Keratinocyte (primary cell): ENCODE results near the gene PLBD2. TPM values are rescaled to one million over a fixed set of nuclear protein-coding genes. Genes with fewer than 3 reads are reported as not detected.

Experiments used
- DNase-seq: peaks from one replicate; pipeline ENCODE4 v3.0.0-alpha.2; 2011; ENCODE audit warnings: low read depth, missing footprints, low spot score
- FAIRE-seq: peaks from 2 replicates; lab custom pipeline; 2011; peaks lifted over from hg19 to GRCh38; lab: Jason Lieb, UNC
- H2AFZ ChIP-seq: 2 replicates; pipeline ENCODE4 v1.6.0; 2012; ENCODE audit warnings: low read length, control low read depth, inconsistent platforms; ENCODE audit not compliant: control insufficient read depth
- H3K27ac ChIP-seq: 2 replicates; pipeline ENCODE4 v1.5.1; 2011; ENCODE audit warnings: low read length; ENCODE audit not compliant: control insufficient read depth, insufficient read depth
- H3K27me3 ChIP-seq: 3 replicates; pipeline ENCODE4 v1.6.0; 2011; ENCODE audit warnings: low read length; ENCODE audit not compliant: control insufficient read depth, insufficient read depth; ENCODE audit errors: extremely low read depth
- H3K36me3 ChIP-seq, 2 experiments: 2 replicates in 1 of 2; 3 replicates in 1 of 2; pipeline ENCODE4 v1.5.1; 2011; ENCODE audit warnings: low read length in 2 of 2, mild to moderate bottlenecking in 1 of 2; ENCODE audit not compliant: control insufficient read depth in 2 of 2, insufficient read depth in 2 of 2; ENCODE audit errors: extremely low read depth in 1 of 2
- H3K4me1 ChIP-seq: 3 replicates; pipeline ENCODE4 v1.5.1; 2011; ENCODE audit warnings: low read length; ENCODE audit not compliant: control insufficient read depth, insufficient read depth; ENCODE audit errors: extremely low read depth
- H3K4me2 ChIP-seq: 3 replicates; pipeline ENCODE4 v1.6.0; 2011; ENCODE audit warnings: low read depth, low read length; ENCODE audit not compliant: control insufficient read depth, insufficient read depth; ENCODE audit errors: extremely low read depth
- H3K4me3 ChIP-seq, 3 experiments: fragments of 200-600 bp in 1 of 3; sonication (generic) in 1 of 3; 2 replicates in 2 of 3; 3 replicates in 1 of 3; pipeline ENCODE4 v1.5.1; 2011 to 2016; ENCODE audit warnings: low read length in 3 of 3, mild to moderate bottlenecking in 3 of 3, control low read depth in 2 of 3, inconsistent platforms in 1 of 3, low read depth in 1 of 3, mixed read lengths in 1 of 3, mixed run types in 1 of 3, moderate library complexity in 1 of 3; ENCODE audit not compliant: control insufficient read depth in 2 of 3, insufficient read depth in 2 of 3; ENCODE audit errors: extremely low read depth in 1 of 3
- H3K79me2 ChIP-seq: 2 replicates; pipeline ENCODE4 v1.6.0; 2012; ENCODE audit warnings: low read length; ENCODE audit not compliant: control insufficient read depth, insufficient read depth
- H3K9ac ChIP-seq: 3 replicates; pipeline ENCODE4 v1.6.0; 2011; ENCODE audit warnings: low read length; ENCODE audit not compliant: control insufficient read depth, insufficient read depth; ENCODE audit errors: extremely low read depth
- H3K9me1 ChIP-seq: 3 replicates; pipeline ENCODE4 v1.6.0; 2011; ENCODE audit warnings: low read length; ENCODE audit not compliant: control insufficient read depth, insufficient read depth; ENCODE audit errors: extremely low read depth
- H3K9me3 ChIP-seq: 2 replicates; pipeline ENCODE4 v1.5.1; 2012; ENCODE audit warnings: low read depth, low read length; ENCODE audit not compliant: control insufficient read depth
- H4K20me1 ChIP-seq: 3 replicates; pipeline ENCODE4 v1.6.0; 2011; ENCODE audit warnings: low read length; ENCODE audit not compliant: control insufficient read depth, insufficient read depth; ENCODE audit errors: extremely low read depth
- EZH2 ChIP-seq: IDR thresholded peaks from one replicate; pipeline ENCODE4 v1.6.1; 2012; ENCODE audit warnings: inconsistent platforms, mild to moderate bottlenecking, low read length, moderate library complexity
- dilution Hi-C: fragments of 300-500 bp; cut with MboI; formaldehyde crosslinking; loops from one replicate; pipeline ENCODE4 v1.7.0; 2020; ENCODE audit warnings: low sequenced_read_pairs; ENCODE audit not compliant: extremely low pct_ligation_motif_present
- polyA plus RNA-seq, 5 experiments: library from polyadenylated mRNA; depleted of rRNA in 3 of 5; stranded (reverse) in 3 of 5; stranded (forward) in 1 of 5; unstranded in 1 of 5; fragments of >200 nt; gene quantifications; 1 replicate in 1 of 5; 2 replicates in 3 of 5; 3 replicates in 1 of 5; pipeline versions ENCODE4 v1.2.1 to v1.2.3, GENCODE V29; 2011 to 2012; ENCODE audit warnings: missing spikeins in 2 of 5, low read depth in 1 of 5, low replicate concordance in 1 of 5
- TF ChIP-seq, protein P1 (sequence below), 3 experiments: IDR thresholded peaks in 1 of 3; conservative IDR thresholded peaks in 1 of 3; optimal IDR thresholded peaks in 1 of 3; 2 replicates in 2 of 3; 3 replicates in 1 of 3; pipeline versions ENCODE3 to v1.5.1; 2011; ENCODE audit warnings: low read length in 3 of 3, mild to moderate bottlenecking in 3 of 3, moderate library complexity in 2 of 3, control low read depth in 1 of 3, inconsistent platforms in 1 of 3; ENCODE audit not compliant: insufficient read depth in 2 of 3; ENCODE audit errors: extremely low read depth in 1 of 3

PLBD2 gene
- polyA plus RNA-seq, 1 donor (not counting 4 experiments of a cell fraction or from before 2014, with no cell fraction given) = 12.9 TPM

DNA sequence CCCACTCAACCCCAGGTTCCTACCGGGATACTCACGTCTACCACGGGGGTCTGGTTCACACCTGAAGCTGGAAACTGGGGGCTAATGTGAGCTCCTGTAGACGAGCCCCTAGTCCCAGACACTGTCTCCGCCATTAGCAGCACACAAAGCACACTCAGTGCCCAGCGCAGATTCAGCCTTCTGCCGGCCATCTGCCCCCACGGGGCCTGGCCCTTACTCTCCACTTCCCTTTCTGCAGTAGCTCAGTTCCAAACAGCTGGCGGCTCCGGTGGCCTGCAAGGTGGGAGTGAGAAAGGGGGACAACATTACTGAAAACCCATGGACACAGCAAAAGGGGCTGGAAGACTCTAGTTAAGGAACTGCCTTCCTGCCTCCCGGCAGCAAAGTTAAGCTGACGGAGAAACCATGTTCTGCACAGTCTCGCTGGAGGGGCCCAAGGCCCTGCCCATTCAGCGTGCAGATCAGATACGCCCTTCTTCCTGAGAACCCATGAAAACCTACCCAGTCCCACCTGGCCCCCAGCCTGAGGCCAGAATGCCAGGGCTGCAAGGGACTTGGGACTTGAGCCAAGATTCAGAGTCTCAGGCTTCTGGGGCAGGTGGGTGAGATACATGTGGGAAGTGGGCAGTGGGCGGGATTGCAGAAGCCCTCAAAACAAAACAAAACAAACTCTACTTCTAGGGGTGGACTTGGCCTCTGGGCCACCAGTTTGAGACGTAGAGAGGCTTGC, 25.5 kb upstream of the PLBD2 start:
- FAIRE-seq (no peak), DNase-seq (no peak)
- Histone ChIP-seq H4K20me1 (no peaks in the 10 kb centered on the region), H3K9me1 (no peaks in the 10 kb centered on the region), H3K27me3 (no peaks in the 10 kb centered on the region), H3K36me3 (peaks cover 4 to 10% of the 10 kb centered on the region in 2 experiments), H3K4me2 (no peak overlapping the region), H2AFZ (no peak overlapping the region), H3K27ac (no peak overlapping the region), H3K79me2 (no peaks in the 10 kb centered on the region), H3K4me3 (no peak overlapping the region), H3K9ac (no peak overlapping the region), H3K9me3 (no peaks in the 10 kb centered on the region), H3K4me1 (peaks cover 5% of the 10 kb centered on the region)
- TF ChIP-seq, protein P1, sequence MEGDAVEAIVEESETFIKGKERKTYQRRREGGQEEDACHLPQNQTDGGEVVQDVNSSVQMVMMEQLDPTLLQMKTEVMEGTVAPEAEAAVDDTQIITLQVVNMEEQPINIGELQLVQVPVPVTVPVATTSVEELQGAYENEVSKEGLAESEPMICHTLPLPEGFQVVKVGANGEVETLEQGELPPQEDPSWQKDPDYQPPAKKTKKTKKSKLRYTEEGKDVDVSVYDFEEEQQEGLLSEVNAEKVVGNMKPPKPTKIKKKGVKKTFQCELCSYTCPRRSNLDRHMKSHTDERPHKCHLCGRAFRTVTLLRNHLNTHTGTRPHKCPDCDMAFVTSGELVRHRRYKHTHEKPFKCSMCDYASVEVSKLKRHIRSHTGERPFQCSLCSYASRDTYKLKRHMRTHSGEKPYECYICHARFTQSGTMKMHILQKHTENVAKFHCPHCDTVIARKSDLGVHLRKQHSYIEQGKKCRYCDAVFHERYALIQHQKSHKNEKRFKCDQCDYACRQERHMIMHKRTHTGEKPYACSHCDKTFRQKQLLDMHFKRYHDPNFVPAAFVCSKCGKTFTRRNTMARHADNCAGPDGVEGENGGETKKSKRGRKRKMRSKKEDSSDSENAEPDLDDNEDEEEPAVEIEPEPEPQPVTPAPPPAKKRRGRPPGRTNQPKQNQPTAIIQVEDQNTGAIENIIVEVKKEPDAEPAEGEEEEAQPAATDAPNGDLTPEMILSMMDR (optimal IDR thresholded peaks at IDR 0.05 in 1 of 3, IDR thresholded peaks at IDR 0.05 in 1 of 3, conservative IDR thresholded peaks at IDR 0.05 in 1 of 3; ENCODE audit: extremely low read depth in 1 of 3, insufficient read depth in 2 of 3, low read length in 3 of 3) = no peak
- TF ChIP-seq EZH2 = no peak
- dilution Hi-C loops = no loop called here

DNA sequence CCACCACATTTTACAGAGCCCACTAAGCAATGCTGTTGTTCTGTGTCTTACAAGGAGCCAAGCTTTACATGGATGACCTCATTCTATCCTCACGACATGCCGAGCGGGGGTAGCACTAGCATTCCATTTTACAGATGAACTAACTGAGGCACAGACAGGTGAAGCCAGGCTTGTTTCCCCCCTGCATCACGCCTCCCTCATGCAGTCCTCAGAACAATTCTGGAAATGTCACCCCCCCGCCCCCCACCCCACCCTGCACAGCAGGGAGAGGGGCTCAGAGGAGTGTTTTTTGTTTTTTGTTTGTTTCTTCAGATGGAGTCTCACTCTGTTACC, 25.0 kb upstream of the PLBD2 start:
- H3K4me3 ChIP-seq = peak overlapping the region in 1 of 3 experiments; percentile 85
- no peaks in the 10 kb centered on the region for H3K27me3 ChIP-seq
- no peaks in the 10 kb centered on the region for H3K9me1 ChIP-seq
- TF ChIP-seq, protein P1 (optimal IDR thresholded peaks at IDR 0.05 in 1 of 3, IDR thresholded peaks at IDR 0.05 in 1 of 3, conservative IDR thresholded peaks at IDR 0.05 in 1 of 3; ENCODE audit: extremely low read depth in 1 of 3, insufficient read depth in 2 of 3, low read length in 3 of 3) = no peak
- TF ChIP-seq EZH2 = no peak
- H3K36me3 ChIP-seq = peaks cover 4 to 9% of the 10 kb centered on the region in 2 experiments
- dilution Hi-C loops = no loop called here
- H3K79me2 ChIP-seq = no peaks in the 10 kb centered on the region
- no peak overlapping the region for H2AFZ ChIP-seq
- H3K27ac ChIP-seq = no peak overlapping the region
- H3K4me1 ChIP-seq = peaks cover 5% of the 10 kb centered on the region
- DNase-seq = no peak
- H3K4me2 ChIP-seq = no peak overlapping the region
- H3K9ac ChIP-seq = no peak overlapping the region
- H3K9me3 ChIP-seq = no peaks in the 10 kb centered on the region
- no peaks in the 10 kb centered on the region for H4K20me1 ChIP-seq
- FAIRE-seq = no peak
